Testis (tissue), 5 donors: ENCODE measurements around the gene AASDHPPT. TPM values are rescaled to one million over a fixed set of nuclear protein-coding genes. Genes with fewer than 3 reads are reported as not detected.

Experiments
- DNase-seq: peaks from one replicate; pipeline ENCODE4 v3.0.0-alpha.2; 2019
- H3K27ac ChIP-seq, 2 donors: fragments of 200-600 bp; sonication (generic); one replicate each; pipeline ENCODE4 v1.5.1; 2019
- H3K27me3 ChIP-seq: fragments of 200-600 bp; sonication (generic); one replicate; pipeline ENCODE4 v1.5.1; 2019
- H3K36me3 ChIP-seq: fragments of 200-600 bp; sonication (generic); one replicate; pipeline ENCODE4 v1.5.1; 2017; ENCODE audit warnings: low read depth; ENCODE audit errors: missing control alignments
- H3K4me1 ChIP-seq: fragments of 200-600 bp; sonication (generic); one replicate; pipeline ENCODE4 v1.5.1; 2019
- H3K4me3 ChIP-seq, 2 donors: fragments of 200-600 bp; sonication (generic); one replicate each; pipeline ENCODE4 v1.5.1; 2017 to 2019
- H3K9me3 ChIP-seq: fragments of 200-600 bp; sonication (generic); one replicate; pipeline ENCODE4 v1.5.1; 2017
- POLR2A ChIP-seq: fragments of 450-650 bp; IDR thresholded peaks from one replicate; pipeline ENCODE4 v1.6.1; 2017; ENCODE audit warnings: antibody characterized with exemption, mild to moderate bottlenecking, moderate library complexity
- WGBS, 2 donors: methylation state at CpG; one replicate each; pipeline ENCODE4 v1.1.5; 2018; 5-methylcytosine and 5-hydroxymethylcytosine counted together
- intact Hi-C: fragments of 100-400 bp; cut with DNase I; formaldehyde crosslinking; loops from one replicate; pipeline ENCODE4 v1.15.1; 2023; ENCODE audit warnings: low total_unique reads
- long read RNA-seq, 2 donors: transcript quantifications; one replicate each; lab custom pipeline, GENCODE V29; 2026
- polyA plus RNA-seq: library from polyadenylated mRNA; stranded (reverse); fragments of 350-450 nt; fragmentation: Illumina TruSeq; extraction: RNeasy Lipid Tissue Mini Kit (QIAGEN cat#74804); gene quantifications from one replicate; pipeline ENCODE4 v1.2.3, GENCODE V29; 2014; ENCODE audit warnings: low read depth, low replicate concordance; ENCODE audit not compliant: insufficient read depth
- total RNA-seq, 2 donors: library from RNA; depleted of rRNA; stranded (reverse); fragments of >200 nt; gene quantifications; one replicate each; pipeline ENCODE4 v1.2.3, GENCODE V29; 2016
- TF ChIP-seq, protein P1 (sequence below), 3 experiments: fragments of 450-650 bp in 2 of 3; fragments of 200-600 bp in 1 of 3; sonication (generic) in 1 of 3; IDR thresholded peaks; one replicate each; pipeline ENCODE4 v1.5.1; 2016 to 2019; ENCODE audit warnings: antibody characterized with exemption in 3 of 3, mild to moderate bottlenecking in 2 of 3, moderate library complexity in 1 of 3

The AASDHPPT gene, protein sequence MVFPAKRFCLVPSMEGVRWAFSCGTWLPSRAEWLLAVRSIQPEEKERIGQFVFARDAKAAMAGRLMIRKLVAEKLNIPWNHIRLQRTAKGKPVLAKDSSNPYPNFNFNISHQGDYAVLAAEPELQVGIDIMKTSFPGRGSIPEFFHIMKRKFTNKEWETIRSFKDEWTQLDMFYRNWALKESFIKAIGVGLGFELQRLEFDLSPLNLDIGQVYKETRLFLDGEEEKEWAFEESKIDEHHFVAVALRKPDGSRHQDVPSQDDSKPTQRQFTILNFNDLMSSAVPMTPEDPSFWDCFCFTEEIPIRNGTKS
- total RNA-seq (10 to 100 TPM; 52.2 to 56.7 TPM), polyA plus RNA-seq (72.3 TPM)
- long read RNA-seq, donor 1, transcript AASDHPPT-201 (6 exons, 2,955 nt), result major isoform, 55 of 60 reads
- long read RNA-seq, donor 1, partial matches to known transcripts, result 5 of 60 reads
- long read RNA-seq, donor 1, other reads (novel, unspliced or antisense), result 0 of 60 reads
- long read RNA-seq, donor 2, transcript AASDHPPT-201 (6 exons, 2,955 nt), result major isoform, 24 of 24 reads
- long read RNA-seq, donor 2, partial matches to known transcripts, result 0 of 24 reads
- long read RNA-seq, donor 2, other reads (novel, unspliced or antisense), result 0 of 24 reads

GRCh38 chr11:106077609-106078455 lies at the start of gene AASDHPPT:
AASDHPPT (plus strand) TSS chr11:106077662; CDS start chr11:106077711, 49 bp downstream.
- intact Hi-C loops, result no loop called here

GRCh38 chr11:106030609-106031008 lies 46.9 kb upstream of the AASDHPPT start:
- H3K4me3 ChIP-seq, result no peak overlapping the region
- intact Hi-C loops, result no loop called here
- no peaks in the 10 kb centered on the region for H3K36me3 ChIP-seq
- TF ChIP-seq, protein P1, sequence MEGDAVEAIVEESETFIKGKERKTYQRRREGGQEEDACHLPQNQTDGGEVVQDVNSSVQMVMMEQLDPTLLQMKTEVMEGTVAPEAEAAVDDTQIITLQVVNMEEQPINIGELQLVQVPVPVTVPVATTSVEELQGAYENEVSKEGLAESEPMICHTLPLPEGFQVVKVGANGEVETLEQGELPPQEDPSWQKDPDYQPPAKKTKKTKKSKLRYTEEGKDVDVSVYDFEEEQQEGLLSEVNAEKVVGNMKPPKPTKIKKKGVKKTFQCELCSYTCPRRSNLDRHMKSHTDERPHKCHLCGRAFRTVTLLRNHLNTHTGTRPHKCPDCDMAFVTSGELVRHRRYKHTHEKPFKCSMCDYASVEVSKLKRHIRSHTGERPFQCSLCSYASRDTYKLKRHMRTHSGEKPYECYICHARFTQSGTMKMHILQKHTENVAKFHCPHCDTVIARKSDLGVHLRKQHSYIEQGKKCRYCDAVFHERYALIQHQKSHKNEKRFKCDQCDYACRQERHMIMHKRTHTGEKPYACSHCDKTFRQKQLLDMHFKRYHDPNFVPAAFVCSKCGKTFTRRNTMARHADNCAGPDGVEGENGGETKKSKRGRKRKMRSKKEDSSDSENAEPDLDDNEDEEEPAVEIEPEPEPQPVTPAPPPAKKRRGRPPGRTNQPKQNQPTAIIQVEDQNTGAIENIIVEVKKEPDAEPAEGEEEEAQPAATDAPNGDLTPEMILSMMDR (IDR thresholded peaks at IDR 0.05), result no peak
- no peak for TF ChIP-seq POLR2A
- 48 to 61% methylated on average over 4 of the region's 4 CpGs for WGBS, 2 donors
- no peaks in the 10 kb centered on the region for H3K9me3 ChIP-seq
- H3K27ac ChIP-seq, result no peak overlapping the region
- no peak for DNase-seq
- H3K27me3 ChIP-seq, result no peaks in the 10 kb centered on the region
- H3K4me1 ChIP-seq, result no peaks in the 10 kb centered on the region

More at GRCh38 chr11:106077609-106078455, at the start of gene AASDHPPT:
- 0 to 2% methylated on average over 11 to 55 of the region's 55 CpGs for WGBS, 2 donors
- TF ChIP-seq POLR2A, result no peak
- TF ChIP-seq, protein P1 (IDR thresholded peaks at IDR 0.05), result no peak
- no peaks in the 10 kb centered on the region for H3K27me3 ChIP-seq
- peak within 1 kb of the TSS; percentile 93 to 98 for H3K27ac ChIP-seq
- peak; percentile 49 for DNase-seq
- H3K36me3 ChIP-seq, result no peaks in the 10 kb centered on the region
- H3K9me3 ChIP-seq, result no peaks in the 10 kb centered on the region
- peak within 1 kb of the TSS; percentile 87 to 95 for H3K4me3 ChIP-seq
- peaks cover 7% of the 10 kb centered on the region for H3K4me1 ChIP-seq

DNA sequence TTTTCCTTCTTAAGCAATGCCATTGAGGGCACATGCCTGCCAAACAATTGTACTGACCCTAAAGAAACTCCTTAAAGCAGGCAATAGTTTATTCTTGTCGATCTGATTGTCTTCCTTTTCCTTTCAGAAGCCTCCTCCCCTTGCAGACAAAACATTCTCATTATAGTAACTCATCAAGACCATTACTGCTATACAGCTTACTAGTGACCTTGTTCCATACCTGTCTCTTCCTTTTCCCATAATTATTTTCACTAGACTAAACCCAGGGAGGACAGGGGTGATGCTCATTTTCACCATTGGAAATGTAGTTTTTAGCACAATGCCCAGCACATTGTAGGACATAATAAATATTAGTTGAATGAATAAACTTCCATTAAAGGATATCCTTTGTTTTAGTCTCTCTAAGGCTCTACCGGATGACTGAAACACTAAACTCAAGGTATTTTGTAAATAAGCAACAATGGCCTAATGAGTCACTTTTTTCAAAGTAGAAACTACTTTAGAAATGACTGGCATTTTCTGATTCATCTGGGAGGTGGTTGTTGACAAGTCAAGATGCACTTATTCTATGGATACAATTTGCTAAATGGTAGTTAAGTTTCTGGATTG lies 46.2 kb upstream of the AASDHPPT start:
- intact Hi-C loops, result no loop called here
- WGBS, 2 donors, result 58 to 67% methylated on average over 2 of the region's 2 CpGs
- no peak overlapping the region for H3K4me3 ChIP-seq
- H3K27me3 ChIP-seq, result no peaks in the 10 kb centered on the region
- H3K9me3 ChIP-seq, result no peaks in the 10 kb centered on the region
- no peaks in the 10 kb centered on the region for H3K4me1 ChIP-seq
- DNase-seq, result no peak
- H3K27ac ChIP-seq, result no peak overlapping the region
- TF ChIP-seq POLR2A, result no peak
- TF ChIP-seq, protein P1 (IDR thresholded peaks at IDR 0.05), result no peak
- H3K36me3 ChIP-seq, result no peaks in the 10 kb centered on the region

DNA sequence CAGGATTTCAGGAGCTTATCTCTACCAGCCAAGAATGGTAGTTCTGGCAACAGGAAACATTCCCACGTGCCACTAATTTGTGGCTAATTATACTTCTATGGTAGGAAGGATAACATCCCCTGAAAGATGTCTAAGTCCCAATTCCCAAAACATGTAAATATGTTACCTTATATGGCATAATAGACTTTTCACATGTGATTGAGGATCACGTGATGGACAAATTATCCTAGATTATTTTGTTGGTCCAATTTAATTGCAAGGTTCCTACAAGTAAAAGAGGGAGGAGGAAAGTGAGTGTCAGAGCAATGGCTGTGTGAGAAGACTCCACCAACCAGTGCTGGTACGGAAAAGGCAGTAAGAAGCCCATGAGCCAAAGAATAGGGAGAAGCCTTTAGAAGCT lies 45.5 kb upstream of the AASDHPPT start:
- 84 to 85% methylated on average over 3 of the region's 3 CpGs for WGBS, 2 donors
- no peaks in the 10 kb centered on the region for H3K4me1 ChIP-seq
- H3K27me3 ChIP-seq, result no peaks in the 10 kb centered on the region
- no peak overlapping the region for H3K27ac ChIP-seq
- H3K4me3 ChIP-seq, result no peak overlapping the region
- no peaks in the 10 kb centered on the region for H3K36me3 ChIP-seq
- no peak for DNase-seq
- TF ChIP-seq, protein P1 (IDR thresholded peaks at IDR 0.05), result no peak
- no peak for TF ChIP-seq POLR2A
- intact Hi-C loops, result no loop called here
- no peaks in the 10 kb centered on the region for H3K9me3 ChIP-seq
